Neural progenitor cell (in vitro differentiated cells): ENCODE measurements around the gene PSME4.

ENCODE experiments used
- CTCF ChIP-seq: fragments of 200-600 bp; sonication (generic); IDR thresholded peaks from 2 replicates; pipeline ENCODE4 v1.5.1; 2017; ENCODE audit warnings: antibody characterized with exemption, mild to moderate bottlenecking
- EZH2 ChIP-seq: fragments of 200-600 bp; sonication (generic); IDR thresholded peaks from 2 replicates; pipeline ENCODE4 v1.6.1; 2017; ENCODE audit warnings: antibody characterized with exemption, mild to moderate bottlenecking, moderate library complexity

GRCh38 chr2:54000524-54000923 lies 29.7 kb upstream of the PSME4 start:
- TF ChIP-seq EZH2 (no peak), CTCF (no peak)
